Measurements from ENCODE around the gene HORMAD2.
"Not testable (repeated sequence)": the region's sequence is repeated elsewhere in the genome, so short reads cannot be mapped to it uniquely, and the experiment has no call there.

Gene HORMAD2

GRCh38 chr22:30197389-30197788 is 117.1 kb downstream of the HORMAD2 start:
- no peak overlapping the region for H3K4me3 ChIP-seq (ENCODE audit: low read length)
- TF ChIP-seq, protein P1, sequence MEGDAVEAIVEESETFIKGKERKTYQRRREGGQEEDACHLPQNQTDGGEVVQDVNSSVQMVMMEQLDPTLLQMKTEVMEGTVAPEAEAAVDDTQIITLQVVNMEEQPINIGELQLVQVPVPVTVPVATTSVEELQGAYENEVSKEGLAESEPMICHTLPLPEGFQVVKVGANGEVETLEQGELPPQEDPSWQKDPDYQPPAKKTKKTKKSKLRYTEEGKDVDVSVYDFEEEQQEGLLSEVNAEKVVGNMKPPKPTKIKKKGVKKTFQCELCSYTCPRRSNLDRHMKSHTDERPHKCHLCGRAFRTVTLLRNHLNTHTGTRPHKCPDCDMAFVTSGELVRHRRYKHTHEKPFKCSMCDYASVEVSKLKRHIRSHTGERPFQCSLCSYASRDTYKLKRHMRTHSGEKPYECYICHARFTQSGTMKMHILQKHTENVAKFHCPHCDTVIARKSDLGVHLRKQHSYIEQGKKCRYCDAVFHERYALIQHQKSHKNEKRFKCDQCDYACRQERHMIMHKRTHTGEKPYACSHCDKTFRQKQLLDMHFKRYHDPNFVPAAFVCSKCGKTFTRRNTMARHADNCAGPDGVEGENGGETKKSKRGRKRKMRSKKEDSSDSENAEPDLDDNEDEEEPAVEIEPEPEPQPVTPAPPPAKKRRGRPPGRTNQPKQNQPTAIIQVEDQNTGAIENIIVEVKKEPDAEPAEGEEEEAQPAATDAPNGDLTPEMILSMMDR (IDR thresholded peaks at IDR 0.05; ENCODE audit: insufficient read depth, low read depth, low read length, missing control alignments), result no peak
- DNase-seq (ENCODE audit: low read depth), result no peak

DNA sequence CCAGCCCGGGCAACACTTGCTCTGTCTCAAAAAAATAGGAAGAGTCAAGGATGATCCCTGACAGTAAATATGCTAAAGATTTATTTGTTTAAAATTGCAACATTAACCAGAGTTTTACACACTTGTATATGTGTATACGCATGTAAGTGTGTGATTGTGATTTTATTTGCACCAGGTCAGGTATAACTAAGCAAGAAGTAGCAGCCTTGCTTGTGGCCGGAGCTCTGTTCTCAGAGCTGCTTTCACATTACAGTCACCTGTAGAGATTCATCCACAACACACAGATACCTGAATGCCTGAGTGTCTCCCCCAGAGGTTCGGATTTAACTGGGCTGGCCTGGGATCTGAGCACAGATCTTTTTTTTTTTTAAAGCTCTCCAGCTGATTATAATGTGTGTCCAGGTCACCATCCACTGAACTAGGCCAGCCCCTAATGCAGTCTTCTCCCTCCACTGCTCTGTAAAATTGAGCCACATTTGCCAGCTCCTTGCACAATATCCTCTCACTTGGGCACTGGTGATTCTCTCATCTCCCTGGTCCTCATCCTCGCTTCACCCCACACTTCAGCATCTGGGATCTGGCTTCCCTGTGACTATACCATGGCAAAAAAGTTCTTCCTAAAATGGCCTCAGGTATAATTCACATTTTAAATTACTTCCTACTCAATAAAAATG is 118.0 kb downstream of the HORMAD2 start:
- DNase-seq (ENCODE audit: low read depth), result no peak
- no peak overlapping the region for H3K4me3 ChIP-seq (ENCODE audit: low read length)
- TF ChIP-seq, protein P1 (IDR thresholded peaks at IDR 0.05; ENCODE audit: insufficient read depth, low read depth, low read length, missing control alignments), result no peak

GRCh38 chr22:30198921-30199320 is 118.7 kb downstream of the HORMAD2 start:
- no peak overlapping the region for H3K4me3 ChIP-seq (ENCODE audit: low read length)
- no peak for DNase-seq (ENCODE audit: low read depth)
- TF ChIP-seq, protein P1 (IDR thresholded peaks at IDR 0.05; ENCODE audit: insufficient read depth, low read depth, low read length, missing control alignments), result no peak

DNA sequence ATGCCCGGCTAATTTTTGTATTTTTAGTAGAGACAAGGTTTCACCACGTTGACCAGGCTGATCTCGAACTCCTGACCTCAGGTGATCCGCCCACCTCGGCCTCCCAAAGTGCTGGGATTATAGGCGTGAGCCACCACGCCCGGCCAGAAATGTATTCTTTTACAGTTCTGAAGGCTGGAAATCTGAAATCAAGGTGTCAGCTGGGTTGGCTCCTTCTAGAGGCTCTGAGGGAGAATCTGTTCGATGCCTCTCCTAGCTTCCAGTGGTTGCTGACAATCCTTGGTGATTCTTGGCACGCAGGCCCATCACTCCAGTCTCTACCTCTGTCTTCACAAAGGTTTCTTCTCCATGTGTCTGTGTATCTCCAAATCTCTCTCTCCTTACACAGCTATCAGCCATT is 120.6 kb downstream of the HORMAD2 start:
- not testable (repeated sequence) for DNase-seq (ENCODE audit: low read depth); H3K4me3 ChIP-seq (ENCODE audit: low read length)

DNA sequence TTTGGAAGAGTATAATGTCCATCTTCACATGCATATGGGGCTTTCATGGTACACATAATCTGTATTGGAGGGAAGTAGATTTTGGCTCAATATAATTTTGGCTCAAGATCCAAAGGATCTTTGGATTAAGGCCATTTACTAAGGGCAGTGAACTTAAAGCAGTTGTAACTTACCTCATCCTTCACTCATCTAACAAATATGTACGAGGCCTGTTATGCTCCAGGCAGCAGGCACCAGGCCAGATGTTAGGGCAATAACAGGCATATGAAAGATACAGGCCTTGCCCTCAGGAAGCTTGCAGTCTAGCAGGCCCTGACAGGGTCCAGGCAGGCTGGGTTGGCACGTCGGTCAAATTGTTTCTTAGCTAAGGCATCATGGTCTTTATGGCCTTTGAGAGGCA is 121.7 kb downstream of the HORMAD2 start:
- peak; percentile 66 for DNase-seq (ENCODE audit: low read depth)
- H3K4me3 ChIP-seq (ENCODE audit: low read length), result no peak overlapping the region
- TF ChIP-seq, protein P1 (IDR thresholded peaks at IDR 0.05; ENCODE audit: insufficient read depth, low read depth, low read length, missing control alignments), result no peak

GRCh38 chr22:30202531-30203006 is 122.3 kb downstream of the HORMAD2 start:
- TF ChIP-seq, protein P1 (IDR thresholded peaks at IDR 0.05; ENCODE audit: insufficient read depth, low read depth, low read length, missing control alignments), result no peak
- peak; percentile 79 for DNase-seq (ENCODE audit: low read depth)
- no peak overlapping the region for H3K4me3 ChIP-seq (ENCODE audit: low read length)

DNA sequence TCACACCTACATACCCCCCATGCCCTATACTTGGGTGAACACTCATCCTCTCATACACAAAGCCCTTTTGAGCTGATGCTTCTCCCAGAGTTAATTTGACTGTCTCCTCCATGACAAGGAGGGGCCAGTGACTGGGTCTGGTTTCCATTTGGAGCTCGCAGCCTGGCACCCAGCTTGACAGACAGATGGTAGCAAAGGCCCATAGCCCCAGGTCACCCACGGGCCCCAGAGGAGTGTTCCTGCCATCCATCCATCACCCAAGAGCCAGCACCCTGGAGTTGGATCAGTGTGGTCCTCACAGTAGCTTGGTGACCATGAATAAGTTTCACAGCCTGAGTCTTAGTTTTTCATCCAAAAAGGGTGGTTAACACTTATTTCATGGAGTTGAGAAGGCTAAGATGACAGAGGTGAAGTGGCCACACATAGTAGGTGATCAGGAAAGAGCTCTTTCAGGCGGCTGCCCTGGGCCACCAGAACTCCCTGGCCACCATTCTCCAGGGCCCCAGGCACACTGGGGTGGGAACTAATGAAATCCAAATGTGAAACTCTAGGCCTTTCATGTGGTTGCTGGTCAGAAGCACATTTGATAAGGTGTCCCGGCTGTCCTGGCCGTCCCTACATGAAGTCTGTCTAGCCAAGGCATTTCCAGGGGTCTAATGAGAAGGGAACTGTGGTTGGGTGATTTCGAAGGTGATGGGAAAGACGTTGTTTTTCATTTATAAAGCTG is 123.9 kb downstream of the HORMAD2 start:
- TF ChIP-seq, protein P1 (IDR thresholded peaks at IDR 0.05; ENCODE audit: insufficient read depth, low read depth, low read length, missing control alignments), result no peak
- DNase-seq (ENCODE audit: low read depth), result no peak
- no peak overlapping the region for H3K4me3 ChIP-seq (ENCODE audit: low read length)
